GM23338 (cell line): ENCODE data around the gene NTN1. TPM values are rescaled to one million over a fixed set of nuclear protein-coding genes. Genes with fewer than 3 reads are reported as not detected.

Experiments used
- ATAC-seq: fragments of 200-7000 bp; cut with Tn5 transposase; 3 replicates; pipeline ENCODE4 v1.9.1; 2020
- DNase-seq: peaks from one replicate; pipeline ENCODE4 v3.0.0-alpha.2; 2015; ENCODE audit warnings: low spot score
- H2AFZ ChIP-seq: fragments of 200-600 bp; sonication (generic); 2 replicates; pipeline ENCODE4 v1.8.0; 2016; ENCODE audit warnings: antibody characterized with exemption, mild to moderate bottlenecking, moderate library complexity
- H3F3A ChIP-seq: fragments of 200-600 bp; sonication (generic); replicated peaks from 2 replicates; pipeline ENCODE4 v1.8.0; 2017; ENCODE audit warnings: antibody characterized with exemption, mixed run types, low read depth
- H3K27ac ChIP-seq: fragments of 200-600 bp; sonication (generic); 2 replicates; pipeline ENCODE4 v1.6.1; 2016; ENCODE audit warnings: low read depth
- H3K27me3 ChIP-seq: fragments of 200-600 bp; sonication (generic); 2 replicates; pipeline ENCODE4 v1.8.0; 2016; ENCODE audit warnings: mild to moderate bottlenecking, mixed run types, moderate library complexity; ENCODE audit not compliant: insufficient read depth
- H3K36me3 ChIP-seq: fragments of 200-600 bp; sonication (generic); 2 replicates; pipeline ENCODE4 v1.8.0; 2016; ENCODE audit warnings: mild to moderate bottlenecking; ENCODE audit not compliant: insufficient read depth
- H3K4me1 ChIP-seq: fragments of 200-600 bp; sonication (generic); 2 replicates; pipeline ENCODE4 v1.8.0; 2016; ENCODE audit warnings: mild to moderate bottlenecking, moderate library complexity; ENCODE audit not compliant: insufficient read depth
- H3K4me2 ChIP-seq: fragments of 200-600 bp; sonication (generic); 2 replicates; pipeline ENCODE4 v1.7.1; 2017; ENCODE audit warnings: mixed run types
- H3K4me3 ChIP-seq: fragments of 200-600 bp; sonication (generic); 2 replicates; pipeline ENCODE4 v1.6.1; 2016; ENCODE audit warnings: mixed run types
- H3K79me2 ChIP-seq: fragments of 200-600 bp; sonication (generic); replicated peaks from 2 replicates; pipeline ENCODE4 v1.8.0; 2017; ENCODE audit warnings: mild to moderate bottlenecking; ENCODE audit not compliant: insufficient read depth
- H3K9me2 ChIP-seq: fragments of 200-600 bp; sonication (generic); 2 replicates; pipeline ENCODE4 v1.8.0; 2017; ENCODE audit not compliant: insufficient read depth
- H4K20me1 ChIP-seq: fragments of 200-600 bp; sonication (generic); replicated peaks from 2 replicates; pipeline ENCODE4 v1.8.0; 2017; ENCODE audit warnings: mild to moderate bottlenecking; ENCODE audit not compliant: insufficient read depth
- H3K27ac Mint-ChIP-seq: 2 replicates; pipeline ENCODE4 v1.8.0; 2020; ENCODE audit warnings: inconsistent platforms, mild to moderate bottlenecking, moderate library complexity, mixed read lengths
- H3K27me3 Mint-ChIP-seq: 3 replicates; pipeline ENCODE4 v1.8.0; 2022; ENCODE audit warnings: low read depth, mild to moderate bottlenecking, moderate library complexity, mixed read lengths, inconsistent platforms; ENCODE audit not compliant: insufficient read depth, poor library complexity
- H3K36me3 Mint-ChIP-seq: 3 replicates; pipeline ENCODE4 v1.8.0; 2021; ENCODE audit warnings: low read depth, mild to moderate bottlenecking, inconsistent platforms, moderate library complexity, mixed read lengths
- H3K4me1 Mint-ChIP-seq: 3 replicates; pipeline ENCODE4 v1.8.0; 2020; ENCODE audit warnings: mild to moderate bottlenecking, inconsistent platforms, mixed read lengths
- H3K4me3 Mint-ChIP-seq: 3 replicates; pipeline ENCODE4 v1.8.0; 2021; ENCODE audit warnings: moderate library complexity, mild to moderate bottlenecking, inconsistent platforms, mixed read lengths
- H3K9me3 Mint-ChIP-seq: 3 replicates; pipeline ENCODE4 v1.8.0; 2020; ENCODE audit warnings: moderate library complexity, mild to moderate bottlenecking, inconsistent platforms, mixed read lengths
- CREB1 ChIP-seq: fragments of 250-450 bp; sonication (Bioruptor Pico); IDR thresholded peaks from 2 replicates; pipeline ENCODE4 v1.5.0; 2020; ENCODE audit warnings: low read depth, mild to moderate bottlenecking, moderate library complexity
- CTCF ChIP-seq, 2 experiments: fragments of 200-600 bp in 1 of 2; sonication (generic) in 1 of 2; conservative IDR thresholded peaks; 2 replicates each; pipeline versions ENCODE4 v1.5.1 to v1.6.1; 2016 to 2017; ENCODE audit warnings: antibody characterized with exemption in 2 of 2, low read depth in 2 of 2, mild to moderate bottlenecking in 2 of 2, moderate library complexity in 1 of 2
- ETS1 ChIP-seq: IDR thresholded peaks from 2 replicates; pipeline ENCODE4 v1.6.1; 2016; ENCODE audit warnings: antibody characterized with exemption
- EZH2 ChIP-seq: fragments of 200-600 bp; sonication (generic); IDR thresholded peaks from one replicate; pipeline ENCODE4 v1.8.0; 2017; ENCODE audit warnings: antibody characterized with exemption, mild to moderate bottlenecking, low read depth; ENCODE audit not compliant: unreplicated experiment
- EZH2phosphoT487 ChIP-seq: fragments of 200-600 bp; sonication (generic); IDR thresholded peaks from one replicate; pipeline ENCODE4 v1.8.1; 2018; ENCODE audit warnings: antibody characterized with exemption; ENCODE audit not compliant: unreplicated experiment
- JUNB ChIP-seq: IDR thresholded peaks from one replicate; pipeline ENCODE4 v1.6.1; 2016; ENCODE audit warnings: antibody characterized with exemption; ENCODE audit not compliant: unreplicated experiment
- NANOG ChIP-seq: IDR thresholded peaks from 2 replicates; pipeline ENCODE4 v1.6.1; 2016; ENCODE audit warnings: antibody characterized with exemption, borderline replicate concordance
- POLR2AphosphoS5 ChIP-seq: IDR thresholded peaks from 2 replicates; pipeline ENCODE4 v1.6.1; 2016; ENCODE audit warnings: antibody characterized with exemption, low read depth
- REST ChIP-seq: IDR thresholded peaks from one replicate; pipeline ENCODE4 v1.6.1; 2018; ENCODE audit warnings: antibody characterized with exemption; ENCODE audit not compliant: unreplicated experiment
- STAT1 ChIP-seq: IDR thresholded peaks from one replicate; pipeline ENCODE4 v1.6.1; 2016; ENCODE audit warnings: antibody characterized with exemption; ENCODE audit not compliant: unreplicated experiment
- ZNF114 ChIP-seq: fragments of 250-450 bp; sonication (Bioruptor Pico); IDR thresholded peaks from 2 replicates; pipeline ENCODE4 v1.5.0; 2020; ENCODE audit warnings: mild to moderate bottlenecking, moderate library complexity
- ZNF331 ChIP-seq: fragments of 250-450 bp; sonication (Bioruptor Pico); IDR thresholded peaks from 2 replicates; pipeline ENCODE4 v1.5.0; 2020; ENCODE audit warnings: low read depth, mild to moderate bottlenecking, moderate library complexity
- polyA plus RNA-seq: library from polyadenylated mRNA; unstranded; fragments of >200 nt; fragmentation: Nextera tagmentation; extraction: Ambion mirVana; gene quantifications from 2 replicates; pipeline ENCODE4 v1.2.1, GENCODE V29; 2016
- total RNA-seq: library from RNA; depleted of rRNA; stranded (reverse); fragments of >200 nt; shearing (Covaris generic); gene quantifications from 2 replicates; pipeline ENCODE4 v1.2.3, GENCODE V29; 2014

Gene NTN1
- total and polyA plus RNA-seq, 2 experiments from 2014 or later, result 0.57 to 2.6 TPM

- no peak overlapping the region for H3K27ac ChIP-seq
- H3K36me3 Mint-ChIP-seq, result no peaks in the 10 kb centered on the region
- no peaks in the 10 kb centered on the region for H3K27me3 ChIP-seq
- no peaks in the 10 kb centered on the region for H3F3A ChIP-seq
- H3K9me2 ChIP-seq, result no peaks in the 10 kb centered on the region; the same call in 1 of the 2 replicates
- H3K4me3 ChIP-seq, result no peak overlapping the region
- no peak for TF ChIP-seq STAT1
- no peak overlapping the region for H2AFZ ChIP-seq
- peaks cover 37% of the 10 kb centered on the region for H3K4me1 Mint-ChIP-seq
- no peaks in the 10 kb centered on the region for H3K36me3 ChIP-seq
- ATAC-seq (no peak), DNase-seq (no peak)
- no peak overlapping the region for H3K4me2 ChIP-seq
- H4K20me1 ChIP-seq, result no peaks in the 10 kb centered on the region
- H3K9me3 Mint-ChIP-seq, result no peaks in the 10 kb centered on the region
- H3K27ac Mint-ChIP-seq, result 0 out of 2 replicates have a peak overlapping the region, but pooled peaks have one; percentile 23
- H3K4me1 ChIP-seq, result peaks cover 12% of the 10 kb centered on the region
- H3K27me3 Mint-ChIP-seq, result peaks cover 7% of the 10 kb centered on the region
- H3K4me3 Mint-ChIP-seq, result no peak overlapping the region
- no peaks in the 10 kb centered on the region for H3K79me2 ChIP-seq
These were observed 238.1 kb downstream of the NTN1 start for GRCh38 chr17:9259419-9259818.

- Mint-ChIP-seq H3K9me3 (no peaks in the 10 kb centered on the region), H3K27me3 (peaks cover 7% of the 10 kb centered on the region), H3K36me3 (no peaks in the 10 kb centered on the region), H3K4me3 (no peak overlapping the region), H3K27ac (no peak overlapping the region; the same call in 1 of the 2 replicates), H3K4me1 (peaks cover 36% of the 10 kb centered on the region)
- H3F3A ChIP-seq, result no peaks in the 10 kb centered on the region
- DNase-seq (no peak), ATAC-seq (no peak; the same call in 2 of the 3 replicates)
- H3K36me3 ChIP-seq, result no peaks in the 10 kb centered on the region
- peaks cover 12% of the 10 kb centered on the region for H3K4me1 ChIP-seq
- no peak overlapping the region for H3K4me3 ChIP-seq
- no peak overlapping the region for H3K4me2 ChIP-seq
- H3K9me2 ChIP-seq, result no peaks in the 10 kb centered on the region; the same call in 1 of the 2 replicates
- H3K79me2 ChIP-seq, result no peaks in the 10 kb centered on the region
- H2AFZ ChIP-seq, result no peak overlapping the region
- no peaks in the 10 kb centered on the region for H3K27me3 ChIP-seq
- H3K27ac ChIP-seq, result 0 out of 2 replicates have a peak overlapping the region, but pooled peaks have one; percentile 26
- H4K20me1 ChIP-seq, result no peaks in the 10 kb centered on the region
- TF ChIP-seq ZNF114 (CRISPR knock-in tag) (no peak), STAT1 (no peak), JUNB (no peak), EZH2phosphoT487 (no peak), REST (no peak), POLR2AphosphoS5 (no peak), CREB1 (CRISPR knock-in tag) (no peak), NANOG (no peak), CTCF (conservative IDR thresholded peaks at IDR 0.05; ENCODE audit: low read depth in 2 of 2) (no peak), ETS1 (no peak), EZH2 (no peak), ZNF331 (CRISPR knock-in tag) (no peak)
These were observed 240.0 kb downstream of the NTN1 start for GRCh38 chr17:9261081-9262012.
